Spleen (tissue), 7 donors: ENCODE data around the gene GGT6.

Experiments used
- POLR2A ChIP-seq, 3 donors: fragments of 450-650 bp; IDR thresholded peaks; one replicate each; pipeline ENCODE4 v1.5.1; 2017; ENCODE audit warnings: antibody characterized with exemption in 3 of 3, mild to moderate bottlenecking in 1 of 3
- POLR2AphosphoS5 ChIP-seq, 3 donors: sonication (generic); formaldehyde crosslinking; IDR thresholded peaks; one replicate each; pipeline ENCODE4 v1.5.1; 2017; ENCODE audit warnings: antibody characterized with exemption in 3 of 3
- TF ChIP-seq, protein P1 (sequence below), 11 experiments: fragments of 200-600 bp in 7 of 11; fragments of 450-650 bp in 4 of 11; sonication (generic) in 4 of 11; IDR thresholded peaks in 8 of 11; conservative IDR thresholded peaks in 3 of 11; 1 replicate in 7 of 11; 2 replicates in 4 of 11; pipeline versions ENCODE4 v1.4.0 to v1.8.0; 2016 to 2021; ENCODE audit warnings: antibody characterized with exemption in 11 of 11, inconsistent platforms in 4 of 11, mild to moderate bottlenecking in 1 of 11
- donor health status: DM: no; HTN: no; CAD: no; lungs with moderate emphysema.
- donor health status: DM: no; HTN: no; CAD: no.
- donor health status: DM: no; HTN: no; CAD: no.

DNA sequence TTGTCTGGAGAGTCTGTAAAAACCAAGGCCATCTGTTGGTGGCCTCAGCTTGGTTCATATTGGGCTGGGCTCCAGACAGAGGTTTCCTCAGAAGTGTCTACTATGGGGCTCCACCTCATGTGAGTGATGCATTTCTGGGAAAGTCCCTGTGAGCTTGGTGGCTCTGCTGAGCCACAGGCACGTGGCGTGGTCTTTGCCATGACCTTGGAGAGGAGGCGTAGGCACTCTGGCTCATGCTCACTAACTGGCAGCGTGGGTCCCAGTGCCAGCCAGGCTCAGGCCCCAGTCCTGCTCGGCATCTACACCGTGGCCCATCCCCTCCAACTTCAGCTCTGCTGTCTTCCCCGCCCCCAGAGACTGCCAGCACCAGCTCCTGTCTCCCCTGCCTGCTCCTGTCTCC, 13.3 kb upstream of the GGT6 start:
- TF ChIP-seq, protein P1, sequence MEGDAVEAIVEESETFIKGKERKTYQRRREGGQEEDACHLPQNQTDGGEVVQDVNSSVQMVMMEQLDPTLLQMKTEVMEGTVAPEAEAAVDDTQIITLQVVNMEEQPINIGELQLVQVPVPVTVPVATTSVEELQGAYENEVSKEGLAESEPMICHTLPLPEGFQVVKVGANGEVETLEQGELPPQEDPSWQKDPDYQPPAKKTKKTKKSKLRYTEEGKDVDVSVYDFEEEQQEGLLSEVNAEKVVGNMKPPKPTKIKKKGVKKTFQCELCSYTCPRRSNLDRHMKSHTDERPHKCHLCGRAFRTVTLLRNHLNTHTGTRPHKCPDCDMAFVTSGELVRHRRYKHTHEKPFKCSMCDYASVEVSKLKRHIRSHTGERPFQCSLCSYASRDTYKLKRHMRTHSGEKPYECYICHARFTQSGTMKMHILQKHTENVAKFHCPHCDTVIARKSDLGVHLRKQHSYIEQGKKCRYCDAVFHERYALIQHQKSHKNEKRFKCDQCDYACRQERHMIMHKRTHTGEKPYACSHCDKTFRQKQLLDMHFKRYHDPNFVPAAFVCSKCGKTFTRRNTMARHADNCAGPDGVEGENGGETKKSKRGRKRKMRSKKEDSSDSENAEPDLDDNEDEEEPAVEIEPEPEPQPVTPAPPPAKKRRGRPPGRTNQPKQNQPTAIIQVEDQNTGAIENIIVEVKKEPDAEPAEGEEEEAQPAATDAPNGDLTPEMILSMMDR (IDR thresholded peaks at IDR 0.05 in 8 of 11, conservative IDR thresholded peaks at IDR 0.05 in 3 of 11), result no peak
- TF ChIP-seq POLR2AphosphoS5 (IDR thresholded peaks at IDR 0.05), result no peak
- no peak for TF ChIP-seq POLR2A (IDR thresholded peaks at IDR 0.05)
